Thyroid gland (tissue), 4 donors: ENCODE measurements around the gene RBFA. TPM values are rescaled to one million over a fixed set of nuclear protein-coding genes. Genes with fewer than 3 reads are reported as not detected.

Experiments used
- DNase-seq, 2 donors: peaks; one replicate each; pipeline ENCODE4 v3.0.0-alpha.2; 2019
- H3K27ac ChIP-seq, 3 donors: fragments of 200-600 bp; sonication (generic); 1 replicate in 2 of 3; 2 replicates in 1 of 3; pipeline ENCODE4 v1.5.1; 2016 to 2019; ENCODE audit warnings: mild to moderate bottlenecking in 1 of 3, moderate library complexity in 1 of 3
- H3K27me3 ChIP-seq: fragments of 200-600 bp; sonication (generic); one replicate; pipeline ENCODE4 v1.5.1; 2019
- H3K36me3 ChIP-seq, 2 donors: fragments of 200-600 bp; sonication (generic); one replicate each; pipeline ENCODE4 v1.5.1; 2016 to 2019
- H3K4me1 ChIP-seq, 2 donors: fragments of 200-600 bp; sonication (generic); one replicate each; pipeline ENCODE4 v1.5.1; 2017 to 2019
- H3K4me3 ChIP-seq, 3 donors: fragments of 200-600 bp; sonication (generic); replicated peaks in 1 of 3; 1 replicate in 2 of 3; 2 replicates in 1 of 3; pipeline ENCODE4 v1.5.1; 2016; ENCODE audit warnings: mild to moderate bottlenecking in 1 of 3
- H3K9me3 ChIP-seq: fragments of 200-600 bp; sonication (generic); one replicate; pipeline ENCODE4 v1.5.1; 2017
- POLR2A ChIP-seq, 2 donors: fragments of 450-650 bp; IDR thresholded peaks; one replicate each; pipeline ENCODE4 v1.6.1; 2017; ENCODE audit warnings: antibody characterized with exemption in 2 of 2, mild to moderate bottlenecking in 2 of 2, moderate library complexity in 1 of 2
- whole genome bisulfite sequencing, 2 donors: methylation state at CpG; one replicate each; pipeline ENCODE4 v1.1.5; 2017; 5-methylcytosine and 5-hydroxymethylcytosine counted together
- intact Hi-C: fragments of 100-400 bp; cut with DNase I; formaldehyde crosslinking; loops from one replicate; pipeline ENCODE4 v1.15.1; 2023
- total RNA-seq, 4 donors: library from RNA; depleted of rRNA; stranded (reverse); fragments of >200 nt; gene quantifications; one replicate each; pipeline ENCODE4 v1.2.3, GENCODE V29; 2016
- TF ChIP-seq, protein P1 (sequence below), 6 experiments: fragments of 200-600 bp in 3 of 6; fragments of 450-650 bp in 3 of 6; sonication (generic) in 3 of 6; IDR thresholded peaks; one replicate each; pipeline ENCODE4 v1.5.1; 2016 to 2019; ENCODE audit warnings: antibody characterized with exemption in 6 of 6, mild to moderate bottlenecking in 2 of 6, inconsistent platforms in 1 of 6, moderate library complexity in 1 of 6

Gene RBFA
- total RNA-seq, 4 donors from 2014 or later = 23.5 to 36.5 (median 35.2) TPM

DNA sequence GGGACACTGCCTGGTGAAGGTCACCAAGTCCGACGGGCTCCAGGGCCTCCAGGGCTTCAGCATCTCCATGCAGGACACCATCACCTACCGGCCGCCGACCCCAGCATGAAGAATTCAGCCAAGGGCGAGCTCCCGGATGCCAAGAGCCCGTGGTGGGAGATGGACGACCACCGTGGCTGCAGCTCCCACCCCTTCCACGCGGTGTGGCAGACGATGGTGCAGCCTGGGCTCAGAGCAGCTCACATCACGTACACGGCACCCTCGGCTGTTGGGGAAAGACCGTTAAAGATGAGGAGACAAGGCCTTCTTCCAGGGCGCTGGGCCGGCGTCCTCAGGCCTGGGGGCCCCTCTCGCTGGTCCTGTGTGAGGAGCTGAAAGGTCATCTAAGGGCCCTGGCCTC is 43.6 kb downstream of the RBFA start:
- intact Hi-C loops = no loop called here
- no peak for DNase-seq
- no peaks in the 10 kb centered on the region for H3K36me3 ChIP-seq
- no peaks in the 10 kb centered on the region for H3K9me3 ChIP-seq
- TF ChIP-seq, protein P1, sequence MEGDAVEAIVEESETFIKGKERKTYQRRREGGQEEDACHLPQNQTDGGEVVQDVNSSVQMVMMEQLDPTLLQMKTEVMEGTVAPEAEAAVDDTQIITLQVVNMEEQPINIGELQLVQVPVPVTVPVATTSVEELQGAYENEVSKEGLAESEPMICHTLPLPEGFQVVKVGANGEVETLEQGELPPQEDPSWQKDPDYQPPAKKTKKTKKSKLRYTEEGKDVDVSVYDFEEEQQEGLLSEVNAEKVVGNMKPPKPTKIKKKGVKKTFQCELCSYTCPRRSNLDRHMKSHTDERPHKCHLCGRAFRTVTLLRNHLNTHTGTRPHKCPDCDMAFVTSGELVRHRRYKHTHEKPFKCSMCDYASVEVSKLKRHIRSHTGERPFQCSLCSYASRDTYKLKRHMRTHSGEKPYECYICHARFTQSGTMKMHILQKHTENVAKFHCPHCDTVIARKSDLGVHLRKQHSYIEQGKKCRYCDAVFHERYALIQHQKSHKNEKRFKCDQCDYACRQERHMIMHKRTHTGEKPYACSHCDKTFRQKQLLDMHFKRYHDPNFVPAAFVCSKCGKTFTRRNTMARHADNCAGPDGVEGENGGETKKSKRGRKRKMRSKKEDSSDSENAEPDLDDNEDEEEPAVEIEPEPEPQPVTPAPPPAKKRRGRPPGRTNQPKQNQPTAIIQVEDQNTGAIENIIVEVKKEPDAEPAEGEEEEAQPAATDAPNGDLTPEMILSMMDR (IDR thresholded peaks at IDR 0.05) = no peak
- no peak for TF ChIP-seq POLR2A (IDR thresholded peaks at IDR 0.05)
- WGBS, 2 donors = 95% methylated on average over 16 to 21 of the region's 21 CpGs
- H3K4me1 ChIP-seq = no peaks in the 10 kb centered on the region
- H3K27me3 ChIP-seq = no peaks in the 10 kb centered on the region
- H3K27ac ChIP-seq = no peak overlapping the region
- no peak overlapping the region for H3K4me3 ChIP-seq

Other genes with a start within 250 kb of the RBFA start
- under 1 TPM in 1 of 4 donors, not detected in 3; 0.22 TPM for gene KCNG2, start 236.5 kb upstream of the RBFA start, total RNA-seq
- gene SLC66A2, start 82.8 kb upstream of the RBFA start, total RNA-seq = 100 to 1,000 TPM in 2 of 4 donors, 10 to 100 TPM in 2; 93.5 to 193 (median 100) TPM
- gene HSBP1L1, start 69.8 kb upstream of the RBFA start, total RNA-seq = 10 to 100 TPM; 25.7 to 51.8 (median 39.6) TPM
- gene TXNL4A, start 45.9 kb upstream of the RBFA start, total RNA-seq = 10 to 100 TPM; 22.9 to 37.4 (median 30.2) TPM
- gene ADNP2, start 74.8 kb downstream of the RBFA start, total RNA-seq = 10 to 100 TPM; 16.4 to 28.4 (median 17.8) TPM
- gene PARD6G, start 213.1 kb downstream of the RBFA start, total RNA-seq = 10 to 100 TPM; 33.3 to 64.1 (median 46.2) TPM